Measurements from ENCODE around the gene HOXC11. TPM values are rescaled to one million over a fixed set of nuclear protein-coding genes. Genes with fewer than 3 reads are reported as not detected.

The HOXC11 gene
- polyA plus RNA-seq, 5 donors, result 0.40 TPM; not detected in 4

GRCh38 chr12:53941750-53942149 lies 31.2 kb upstream of the HOXC11 start:
- DNase-seq, result no peak

GRCh38 chr12:53942467-53942997 lies 30.4 kb upstream of the HOXC11 start:
- DNase-seq, result no peak

- DNase-seq, result no peak
Observed at GRCh38 chr12:53944209-53944608, 28.7 kb upstream of the HOXC11 start.

- DNase-seq, result no peak
Observed at GRCh38 chr12:53944907-53945847, 27.7 kb upstream of the HOXC11 start.

GRCh38 chr12:53947743-53948142 lies 25.2 kb upstream of the HOXC11 start:
- no peak for DNase-seq

- DNase-seq, result no peak
Observed at GRCh38 chr12:53948650-53949593, 24.0 kb upstream of the HOXC11 start.

- DNase-seq, result no peak
Observed at GRCh38 chr12:53949631-53950436, 23.1 kb upstream of the HOXC11 start.

- no peak for DNase-seq
Observed at GRCh38 chr12:53950437-53950773, 22.5 kb upstream of the HOXC11 start.

- no peak for DNase-seq
Observed at GRCh38 chr12:53950789-53951576, 21.9 kb upstream of the HOXC11 start.

- no peak for DNase-seq
Observed at GRCh38 chr12:53951577-53952334, 21.2 kb upstream of the HOXC11 start.

- no peak for DNase-seq
Observed at GRCh38 chr12:53952335-53952694, 20.6 kb upstream of the HOXC11 start.

- no peak for DNase-seq
Observed at GRCh38 chr12:53952871-53953734, 19.8 kb upstream of the HOXC11 start.

GRCh38 chr12:53953831-53954693 lies 18.9 kb upstream of the HOXC11 start:
- DNase-seq, result no peak

- no peak for DNase-seq
Observed at GRCh38 chr12:53954694-53955035, 18.3 kb upstream of the HOXC11 start, which contains the start of gene HOXC12. HOXC12 (plus strand) TSS chr12:53954903; CDS start chr12:53954930, 27 bp downstream.

GRCh38 chr12:53955036-53955775 lies 17.7 kb upstream of the HOXC11 start:
- DNase-seq, result no peak

GRCh38 chr12:53955776-53956250 lies 17.1 kb upstream of the HOXC11 start:
- DNase-seq, result no peak

Measured in right lung (tissue), 5 donors.